Ectodermal cell (in vitro differentiated cells): ENCODE data around the gene CERCAM.
A peak's percentile ranks its signal among the peaks of the same experiment; 100 is the strongest.
"Not testable (repeated sequence)": the region's sequence is repeated elsewhere in the genome, so short reads cannot be mapped to it uniquely, and the experiment has no call there.

Source experiments
- H3K27ac ChIP-seq: 2 replicates; pipeline ENCODE4 v1.7.0; 2013; ENCODE audit warnings: mild to moderate bottlenecking, low read depth, low read length; ENCODE audit not compliant: insufficient read depth, poor library complexity, severe bottlenecking
- H3K27me3 ChIP-seq: 2 replicates; pipeline ENCODE4 v1.7.0; 2013; ENCODE audit warnings: mild to moderate bottlenecking, low read length; ENCODE audit not compliant: insufficient read depth, control insufficient read depth, poor library complexity, severe bottlenecking
- H3K36me3 ChIP-seq: one replicate; pipeline ENCODE4 v1.7.0; 2013; ENCODE audit warnings: low read length; ENCODE audit not compliant: control insufficient read depth, insufficient read depth
- H3K4me1 ChIP-seq: one replicate; pipeline ENCODE4 v1.7.0; 2013; ENCODE audit warnings: low read length; ENCODE audit not compliant: control insufficient read depth, insufficient read depth
- H3K4me3 ChIP-seq: 2 replicates; pipeline ENCODE4 v1.7.0; 2013; ENCODE audit warnings: low read depth, low read length, control low read depth; ENCODE audit not compliant: insufficient read depth
- H3K9me3 ChIP-seq: 2 replicates; pipeline ENCODE4 v1.7.0; 2013; ENCODE audit warnings: mild to moderate bottlenecking, low read length, moderate library complexity; ENCODE audit not compliant: control insufficient read depth
- WGBS, 2 experiments: methylation state at CpG; one replicate each; pipeline ENCODE4 v1.1.7; 2013; ENCODE audit warnings: missing lambda C conversion rate in 2 of 2; 5-methylcytosine and 5-hydroxymethylcytosine counted together

CERCAM gene

GRCh38 chr9:128406848-128407391, 13.7 kb upstream of the CERCAM start:
- Histone ChIP-seq H3K9me3 (no peaks in the 10 kb centered on the region), H3K36me3 (no peaks in the 10 kb centered on the region), H3K4me3 (no peak overlapping the region), H3K27ac (no peak overlapping the region), H3K4me1 (peaks cover 53% of the 10 kb centered on the region), H3K27me3 (peaks cover 63% of the 10 kb centered on the region)
- 59 to 65% methylated on average over 9 of the region's 9 CpGs for WGBS, 2 experiments

GRCh38 chr9:128408963-128409431, 11.7 kb upstream of the CERCAM start:
- H3K27me3 ChIP-seq = peaks cover 56% of the 10 kb centered on the region
- H3K36me3 ChIP-seq = no peaks in the 10 kb centered on the region
- H3K4me1 ChIP-seq = peaks cover 57% of the 10 kb centered on the region
- no peaks in the 10 kb centered on the region for H3K9me3 ChIP-seq
- 1 to 2% methylated on average over 26 of the region's 26 CpGs for WGBS, 2 experiments
- H3K27ac ChIP-seq = peak overlapping the region; percentile 89
- no peak overlapping the region for H3K4me3 ChIP-seq

- WGBS, 2 experiments = 31 to 34% methylated on average over 8 of the region's 8 CpGs
- H3K4me1 ChIP-seq = peaks cover 57% of the 10 kb centered on the region
- no peak overlapping the region for H3K4me3 ChIP-seq
- peak overlapping the region; percentile 89 for H3K27ac ChIP-seq
- H3K36me3 ChIP-seq = no peaks in the 10 kb centered on the region
- no peaks in the 10 kb centered on the region for H3K9me3 ChIP-seq
- H3K27me3 ChIP-seq = peaks cover 51% of the 10 kb centered on the region
These were observed 11.2 kb upstream of the CERCAM start for GRCh38 chr9:128409450-128409849.

GRCh38 chr9:128409978-128410377, 10.7 kb upstream of the CERCAM start:
- Histone ChIP-seq H3K4me1 (peaks cover 53% of the 10 kb centered on the region), H3K4me3 (no peak overlapping the region), H3K36me3 (no peaks in the 10 kb centered on the region), H3K27ac (peak overlapping the region; percentile 89), H3K9me3 (no peaks in the 10 kb centered on the region), H3K27me3 (peaks cover 55% of the 10 kb centered on the region)
- WGBS, 2 experiments = 47 to 54% methylated on average over 6 of the region's 6 CpGs

GRCh38 chr9:128411364-128412119, 9.1 kb upstream of the CERCAM start:
- Histone ChIP-seq H3K9me3 (no peaks in the 10 kb centered on the region), H3K4me3 (no peak overlapping the region), H3K36me3 (no peaks in the 10 kb centered on the region), H3K27ac (no peak overlapping the region), H3K4me1 (peaks cover 42% of the 10 kb centered on the region), H3K27me3 (peaks cover 56% of the 10 kb centered on the region)
- WGBS, 2 experiments = 69 to 71% methylated on average over 11 of the region's 11 CpGs

- peaks cover 34% of the 10 kb centered on the region for H3K4me1 ChIP-seq
- H3K27me3 ChIP-seq = peaks cover 53% of the 10 kb centered on the region
- H3K36me3 ChIP-seq = no peaks in the 10 kb centered on the region
- WGBS, 2 experiments = 15 to 18% methylated on average over 13 of the region's 13 CpGs
- H3K9me3 ChIP-seq = no peaks in the 10 kb centered on the region
- no peak overlapping the region for H3K27ac ChIP-seq
- no peak overlapping the region for H3K4me3 ChIP-seq
These were observed 8.4 kb upstream of the CERCAM start for GRCh38 chr9:128412120-128412790.

GRCh38 chr9:128413728-128414127, 6.9 kb upstream of the CERCAM start:
- 92% methylated on average over 13 of the region's 13 CpGs for WGBS, 2 experiments
- not testable (repeated sequence) for H3K36me3 ChIP-seq, H3K4me3 ChIP-seq, H3K27ac ChIP-seq, H3K9me3 ChIP-seq
- Histone ChIP-seq H3K4me1 (peaks cover 23% of the 10 kb centered on the region), H3K27me3 (peaks cover 52% of the 10 kb centered on the region)

GRCh38 chr9:128414461-128414860, 6.2 kb upstream of the CERCAM start:
- Histone ChIP-seq H3K27me3 (peaks cover 54% of the 10 kb centered on the region), H3K9me3 (no peaks in the 10 kb centered on the region), H3K4me1 (peaks cover 26% of the 10 kb centered on the region), H3K4me3 (no peak overlapping the region), H3K36me3 (no peaks in the 10 kb centered on the region), H3K27ac (no peak overlapping the region)
- 77 to 87% methylated on average over 3 of the region's 3 CpGs for WGBS, 2 experiments

GRCh38 chr9:128415281-128415680, 5.4 kb upstream of the CERCAM start:
- H3K27me3 ChIP-seq = peaks cover 54% of the 10 kb centered on the region

GRCh38 chr9:128416014-128416413, 4.6 kb upstream of the CERCAM start:
- Histone ChIP-seq H3K4me1 (peaks cover 21% of the 10 kb centered on the region), H3K4me3 (no peak overlapping the region), H3K27ac (no peak overlapping the region), H3K27me3 (peaks cover 50% of the 10 kb centered on the region), H3K36me3 (no peaks in the 10 kb centered on the region), H3K9me3 (no peaks in the 10 kb centered on the region)
- 81 to 85% methylated on average over 6 of the region's 6 CpGs for WGBS, 2 experiments

More at GRCh38 chr9:128415281-128415680, 5.4 kb upstream of the CERCAM start:
- Histone ChIP-seq H3K9me3 (no peaks in the 10 kb centered on the region), H3K27ac (no peak overlapping the region), H3K4me3 (no peak overlapping the region), H3K36me3 (no peaks in the 10 kb centered on the region), H3K4me1 (peaks cover 21% of the 10 kb centered on the region)
- WGBS, 2 experiments = 87 to 91% methylated on average over 2 of the region's 2 CpGs
